PC-9 (cell line): ENCODE data around the gene NCBP2. TPM values are rescaled to one million over a fixed set of nuclear protein-coding genes. Genes with fewer than 3 reads are reported as not detected.

ENCODE experiments used
- BruUV-seq: library from RNA; stranded (reverse); fragments of 400-500 nt; replicated peaks from 2 replicates; lab custom pipeline; 2021; lab: Mats Ljungman, UMichigan
- CTCF ChIA-PET: fragments of 300-600 bp; sonication (Branson Sonifier 250); formaldehyde crosslinking; loops from one replicate; lab custom pipeline; 2022; ENCODE audit warnings: antibody characterized with exemption; lab: Charles Lee
- POLR2A ChIA-PET: fragments of 300-600 bp; sonication (Branson Sonifier 250); formaldehyde crosslinking; loops from one replicate; lab custom pipeline; 2022; ENCODE audit warnings: antibody characterized with exemption; ENCODE audit not compliant: unreplicated experiment; lab: Charles Lee
- DNase-seq, 2 experiments: peaks; one replicate each; pipeline versions ENCODE4 v3.0.0 to v3.0.0-alpha.2; 2015 to 2022; ENCODE audit warnings: mixed read lengths in 1 of 2
- H2AFZ ChIP-seq: fragments of 200-600 bp; sonication (generic); 2 replicates; pipeline ENCODE4 v1.8.1; 2017; ENCODE audit warnings: antibody characterized with exemption
- H3F3A ChIP-seq: fragments of 200-600 bp; sonication (generic); 2 replicates; pipeline ENCODE4 v1.8.1; 2017; ENCODE audit warnings: antibody characterized with exemption, mild to moderate bottlenecking, low read depth; ENCODE audit not compliant: insufficient read depth
- H3K27ac ChIP-seq: fragments of 200-600 bp; sonication (generic); 2 replicates; pipeline ENCODE4 v1.6.1; 2016; ENCODE audit warnings: mixed run types
- H3K27me3 ChIP-seq: fragments of 200-600 bp; sonication (generic); 2 replicates; pipeline ENCODE4 v1.6.1; 2016; ENCODE audit warnings: low read depth, mixed run types; ENCODE audit not compliant: insufficient read depth
- H3K36me3 ChIP-seq: fragments of 200-600 bp; sonication (generic); 2 replicates; pipeline ENCODE4 v1.6.1; 2016; ENCODE audit warnings: low read depth, mixed run types
- H3K4me1 ChIP-seq: fragments of 200-600 bp; sonication (generic); replicated peaks from 2 replicates; pipeline ENCODE4 v1.6.1; 2016; ENCODE audit warnings: mixed run types; ENCODE audit not compliant: insufficient read depth
- H3K4me2 ChIP-seq: fragments of 200-600 bp; sonication (generic); 2 replicates; pipeline ENCODE4 v1.6.1; 2017; ENCODE audit warnings: mixed run types
- H3K4me3 ChIP-seq: fragments of 200-600 bp; sonication (generic); 2 replicates; pipeline ENCODE4 v1.6.1; 2016; ENCODE audit warnings: mixed run types
- H3K79me2 ChIP-seq: fragments of 200-600 bp; sonication (generic); 2 replicates; pipeline ENCODE4 v1.6.1; 2017; ENCODE audit warnings: low read depth, mixed run types
- H3K9me2 ChIP-seq: fragments of 200-600 bp; sonication (generic); 2 replicates; pipeline ENCODE4 v1.8.1; 2017; ENCODE audit warnings: mild to moderate bottlenecking; ENCODE audit not compliant: insufficient read depth
- H3K9me3 ChIP-seq: fragments of 200-600 bp; sonication (generic); 2 replicates; pipeline ENCODE4 v1.8.1; 2016; ENCODE audit warnings: low read depth; ENCODE audit not compliant: insufficient read depth
- H4K20me1 ChIP-seq: fragments of 200-600 bp; sonication (generic); 2 replicates; pipeline ENCODE4 v1.8.1; 2017; ENCODE audit not compliant: insufficient read depth
- CTCF ChIP-seq: fragments of 200-600 bp; sonication (generic); conservative IDR thresholded peaks from 2 replicates; pipeline ENCODE4 v1.6.1; 2017; ENCODE audit warnings: mixed run types, antibody characterized with exemption, mild to moderate bottlenecking, moderate library complexity
- EZH2 ChIP-seq: fragments of 200-600 bp; sonication (generic); IDR thresholded peaks from 2 replicates; pipeline ENCODE4 v1.8.0; 2017; ENCODE audit warnings: antibody characterized with exemption, low read depth
- intact Hi-C: fragments of 100-400 bp; cut with micrococcal nuclease; formaldehyde crosslinking; loops from one replicate; pipeline ENCODE4 v1.10.0; 2022; ENCODE audit not compliant: unreplicated experiment
- total RNA-seq: library from RNA; stranded (reverse); gene quantifications from 2 replicates; pipeline ENCODE4 v1.2.3, GENCODE V29; 2021

NCBP2 gene
- total RNA-seq, 1 experiment from 2014 or later, result 91.8 TPM

DNA sequence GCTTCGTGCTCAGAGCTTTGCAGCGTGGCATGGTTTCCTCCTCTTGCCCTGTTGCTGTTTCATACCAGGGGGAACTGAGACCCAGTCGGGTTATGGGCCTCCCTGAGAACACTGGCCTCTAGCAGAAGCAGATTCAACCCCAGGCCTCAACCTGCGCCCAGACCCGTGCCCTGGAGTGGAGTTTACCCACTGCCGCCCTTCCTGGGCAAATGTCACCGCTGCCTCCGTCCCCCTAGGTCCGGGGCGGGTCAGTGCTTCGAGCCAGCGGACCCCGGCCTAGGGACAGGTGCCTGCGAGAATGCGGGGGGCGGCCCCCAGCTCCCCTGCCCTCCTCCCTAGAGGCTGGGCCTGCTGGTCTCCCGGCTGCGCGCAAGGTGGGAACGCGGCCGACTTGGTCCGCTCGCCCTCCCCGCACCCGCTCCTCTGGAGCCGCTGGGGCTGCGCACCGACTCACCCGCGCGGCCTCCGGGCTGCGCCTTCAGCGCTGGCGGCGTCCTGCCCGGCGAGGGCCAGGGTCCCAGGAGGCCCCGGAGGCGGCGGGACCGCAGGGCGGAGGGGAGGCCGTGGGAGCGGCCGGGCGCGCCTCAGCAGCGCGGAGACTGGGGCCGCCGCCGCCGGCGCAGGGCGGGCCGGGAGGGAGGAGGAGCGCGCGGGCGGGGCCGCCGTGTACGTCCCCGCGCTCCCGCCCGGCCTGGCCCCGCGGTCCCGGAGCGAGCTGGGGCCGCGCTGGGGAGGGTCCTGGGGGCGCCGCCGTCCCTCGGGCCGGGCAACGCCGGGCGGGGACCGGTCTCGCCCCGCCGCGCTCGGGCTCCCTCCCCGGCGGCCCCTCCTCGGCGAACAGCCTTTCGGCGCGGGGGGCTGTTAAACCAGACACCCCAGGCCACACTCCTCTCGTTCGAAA is 26.2 kb upstream of the NCBP2 start, which contains the start of gene PIGZ:
PIGZ (minus strand) TSS at position 601 of the 901 bp plus-strand sequence. CDS start 16,802 bp downstream, outside the sequence.
- TF ChIP-seq EZH2 (0 out of 2 replicates have a peak, but pooled peaks have one; percentile 80), CTCF (no peak)
- Histone ChIP-seq H3K27ac (no peak within 1 kb of the TSS), H3K27me3 (peaks cover 22% of the 10 kb centered on the region), H3K4me2 (peak within 1 kb of the TSS; percentile 91), H3F3A (0 out of 2 replicates have a peak, but pooled peaks cover 5% of the 10 kb centered on the region), H2AFZ (peak within 1 kb of the TSS; percentile 99), H3K36me3 (no peaks in the 10 kb centered on the region), H3K4me3 (peak within 1 kb of the TSS; percentile 73), H4K20me1 (no peaks in the 10 kb centered on the region), H3K4me1 (no peaks in the 10 kb centered on the region), H3K9me3 (no peaks in the 10 kb centered on the region), H3K79me2 (no peaks in the 10 kb centered on the region), H3K9me2 (no peaks in the 10 kb centered on the region)
- ChIA-PET POLR2A (no interaction called here), CTCF (interaction anchor here (0.7 kb wide), 1 partner anchor 364 kb away, joined by 4 read pairs; no protein-coding TSS in a partner anchor)
- peak in 1 of 2 experiments; percentile 62 for DNase-seq
- intact Hi-C loops, result no loop called here
- no TSS peak for BruUV-seq

- Histone ChIP-seq H3K36me3 (no peaks in the 10 kb centered on the region), H3F3A (0 out of 2 replicates have a peak, but pooled peaks cover 5% of the 10 kb centered on the region), H3K4me2 (peak overlapping the region; percentile 91), H4K20me1 (no peaks in the 10 kb centered on the region), H3K9me3 (no peaks in the 10 kb centered on the region), H3K4me1 (no peaks in the 10 kb centered on the region), H3K27ac (no peak overlapping the region), H3K79me2 (no peaks in the 10 kb centered on the region), H3K27me3 (peaks cover 22% of the 10 kb centered on the region), H3K9me2 (no peaks in the 10 kb centered on the region), H2AFZ (no peak overlapping the region), H3K4me3 (no peak overlapping the region)
- TF ChIP-seq EZH2, result no peak
- no peak for TF ChIP-seq CTCF
- CTCF ChIA-PET, result interaction anchor here (0.5 kb wide), 1 partner anchor 212 kb away, joined by 12 read pairs; no protein-coding TSS in a partner anchor
- intact Hi-C loops, result no loop called here
- DNase-seq, result no peak
- POLR2A ChIA-PET, result no interaction called here
- no TSS peak for BruUV-seq
Observed at GRCh38 chr3:196967412-196968232, 25.3 kb upstream of the NCBP2 start.
